Measurements from ENCODE around the gene SCYGR1. TPM values are rescaled to one million over a fixed set of nuclear protein-coding genes. Genes with fewer than 3 reads are reported as not detected.
"Not testable (repeated sequence)": the region's sequence is repeated elsewhere in the genome, so short reads cannot be mapped to it uniquely, and the experiment has no call there.

SCYGR1 gene
- total RNA-seq, 1 experiment from 2014 or later, result not detected

- BruUV-seq (replicated peaks), result no TSS peak
- Histone ChIP-seq H3K27me3 (ENCODE audit: control insufficient read depth, insufficient read depth, low read length) (peaks cover 8% of the 10 kb centered on the region; the same call in 1 of the 2 replicates), H3K4me3 (ENCODE audit: low read depth in 2 of 2, low read length in 2 of 2) (no peak overlapping the region), H3K4me1 (ENCODE audit: control insufficient read depth, insufficient read depth, low read length) (peaks cover 1% of the 10 kb centered on the region; the same call in 1 of the 2 replicates), H3K36me3 (ENCODE audit: control insufficient read depth, insufficient read depth, low read length) (no peaks in the 10 kb centered on the region), H3K27ac (ENCODE audit: low read length) (no peak overlapping the region), H3K9me3 (ENCODE audit: control insufficient read depth, insufficient read depth, low read depth, low read length) (no peaks in the 10 kb centered on the region)
- ChIA-PET CTCF (no interaction called here), POLR2A (no interaction called here)
- in situ Hi-C loops (cut with HindIII; ENCODE audit: low pct_unique_long_range_greater_than_20kb, low sequenced_read_pairs) (no loop called here), intact Hi-C loops (cut with micrococcal nuclease; ENCODE audit: unreplicated experiment) (loop anchor here (10.0 kb wide), 1 partner anchor 249 kb away; no protein-coding TSS in a partner anchor)
- TF ChIP-seq TCF7L2 (IDR thresholded peaks at IDR 0.05; ENCODE audit: low read depth, low read length) (no peak), POLR2AphosphoS5 (IDR thresholded peaks at IDR 0.05; ENCODE audit: low read depth, low read length) (no peak), SIN3A (IDR thresholded peaks at IDR 0.05; ENCODE audit: borderline replicate concordance, insufficient read depth, low read depth, low read length) (no peak)
- TF ChIP-seq, protein P1, sequence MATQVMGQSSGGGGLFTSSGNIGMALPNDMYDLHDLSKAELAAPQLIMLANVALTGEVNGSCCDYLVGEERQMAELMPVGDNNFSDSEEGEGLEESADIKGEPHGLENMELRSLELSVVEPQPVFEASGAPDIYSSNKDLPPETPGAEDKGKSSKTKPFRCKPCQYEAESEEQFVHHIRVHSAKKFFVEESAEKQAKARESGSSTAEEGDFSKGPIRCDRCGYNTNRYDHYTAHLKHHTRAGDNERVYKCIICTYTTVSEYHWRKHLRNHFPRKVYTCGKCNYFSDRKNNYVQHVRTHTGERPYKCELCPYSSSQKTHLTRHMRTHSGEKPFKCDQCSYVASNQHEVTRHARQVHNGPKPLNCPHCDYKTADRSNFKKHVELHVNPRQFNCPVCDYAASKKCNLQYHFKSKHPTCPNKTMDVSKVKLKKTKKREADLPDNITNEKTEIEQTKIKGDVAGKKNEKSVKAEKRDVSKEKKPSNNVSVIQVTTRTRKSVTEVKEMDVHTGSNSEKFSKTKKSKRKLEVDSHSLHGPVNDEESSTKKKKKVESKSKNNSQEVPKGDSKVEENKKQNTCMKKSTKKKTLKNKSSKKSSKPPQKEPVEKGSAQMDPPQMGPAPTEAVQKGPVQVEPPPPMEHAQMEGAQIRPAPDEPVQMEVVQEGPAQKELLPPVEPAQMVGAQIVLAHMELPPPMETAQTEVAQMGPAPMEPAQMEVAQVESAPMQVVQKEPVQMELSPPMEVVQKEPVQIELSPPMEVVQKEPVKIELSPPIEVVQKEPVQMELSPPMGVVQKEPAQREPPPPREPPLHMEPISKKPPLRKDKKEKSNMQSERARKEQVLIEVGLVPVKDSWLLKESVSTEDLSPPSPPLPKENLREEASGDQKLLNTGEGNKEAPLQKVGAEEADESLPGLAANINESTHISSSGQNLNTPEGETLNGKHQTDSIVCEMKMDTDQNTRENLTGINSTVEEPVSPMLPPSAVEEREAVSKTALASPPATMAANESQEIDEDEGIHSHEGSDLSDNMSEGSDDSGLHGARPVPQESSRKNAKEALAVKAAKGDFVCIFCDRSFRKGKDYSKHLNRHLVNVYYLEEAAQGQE (IDR thresholded peaks at IDR 0.05; ENCODE audit: insufficient read depth in 1 of 2, low read depth in 2 of 2, low read length in 1 of 2), result no peak
- TF ChIP-seq, protein P2, sequence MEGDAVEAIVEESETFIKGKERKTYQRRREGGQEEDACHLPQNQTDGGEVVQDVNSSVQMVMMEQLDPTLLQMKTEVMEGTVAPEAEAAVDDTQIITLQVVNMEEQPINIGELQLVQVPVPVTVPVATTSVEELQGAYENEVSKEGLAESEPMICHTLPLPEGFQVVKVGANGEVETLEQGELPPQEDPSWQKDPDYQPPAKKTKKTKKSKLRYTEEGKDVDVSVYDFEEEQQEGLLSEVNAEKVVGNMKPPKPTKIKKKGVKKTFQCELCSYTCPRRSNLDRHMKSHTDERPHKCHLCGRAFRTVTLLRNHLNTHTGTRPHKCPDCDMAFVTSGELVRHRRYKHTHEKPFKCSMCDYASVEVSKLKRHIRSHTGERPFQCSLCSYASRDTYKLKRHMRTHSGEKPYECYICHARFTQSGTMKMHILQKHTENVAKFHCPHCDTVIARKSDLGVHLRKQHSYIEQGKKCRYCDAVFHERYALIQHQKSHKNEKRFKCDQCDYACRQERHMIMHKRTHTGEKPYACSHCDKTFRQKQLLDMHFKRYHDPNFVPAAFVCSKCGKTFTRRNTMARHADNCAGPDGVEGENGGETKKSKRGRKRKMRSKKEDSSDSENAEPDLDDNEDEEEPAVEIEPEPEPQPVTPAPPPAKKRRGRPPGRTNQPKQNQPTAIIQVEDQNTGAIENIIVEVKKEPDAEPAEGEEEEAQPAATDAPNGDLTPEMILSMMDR (IDR thresholded peaks at IDR 0.05), result no peak
- no peak for ATAC-seq
- no peak for DNase-seq (ENCODE audit: low read depth, low spot score)
Measured at GRCh38 chr2:227383686-227384085, 4.1 kb downstream of the SCYGR1 start.

DNA sequence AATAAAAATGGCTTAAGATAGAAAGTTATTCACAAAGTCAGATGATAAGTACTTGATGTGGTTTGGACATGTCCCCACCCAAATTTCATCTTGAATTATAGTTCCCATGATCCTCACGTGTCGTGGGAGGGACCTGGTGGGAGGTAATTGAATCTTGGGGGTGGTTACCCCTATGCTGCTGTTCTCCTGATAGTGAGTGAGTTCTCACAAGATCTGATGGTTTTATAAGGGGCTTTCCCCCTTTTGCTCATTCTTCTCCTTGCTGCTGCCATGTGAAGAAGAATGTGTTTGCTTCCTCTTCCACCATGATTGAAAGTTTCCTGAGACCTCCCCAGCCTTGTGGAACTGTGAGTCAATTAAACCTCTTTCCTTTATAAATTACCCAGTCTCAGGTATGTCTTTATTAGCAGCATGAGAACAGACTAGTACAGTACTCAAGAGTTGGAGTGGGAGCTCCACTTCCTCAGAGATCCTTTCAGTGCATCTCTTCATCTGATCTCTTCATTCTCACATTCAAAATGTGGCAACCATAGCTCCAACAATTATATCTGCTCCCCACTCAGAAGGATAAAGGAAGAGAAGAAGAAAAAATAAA lies 5.4 kb downstream of the SCYGR1 start:
- H3K27ac ChIP-seq (ENCODE audit: low read length); POLR2A ChIA-PET; H3K9me3 ChIP-seq (ENCODE audit: control insufficient read depth, insufficient read depth, low read depth, low read length); H3K27me3 ChIP-seq (ENCODE audit: control insufficient read depth, insufficient read depth, low read length); BruUV-seq (replicated peaks); H3K4me1 ChIP-seq (ENCODE audit: control insufficient read depth, insufficient read depth, low read length); H3K36me3 ChIP-seq (ENCODE audit: control insufficient read depth, insufficient read depth, low read length); DNase-seq (ENCODE audit: low read depth, low spot score); CTCF ChIA-PET; ATAC-seq; in situ Hi-C loops (cut with HindIII; ENCODE audit: low pct_unique_long_range_greater_than_20kb, low sequenced_read_pairs); H3K4me3 ChIP-seq (ENCODE audit: low read depth in 2 of 2, low read length in 2 of 2): not testable (repeated sequence)
- intact Hi-C loops (cut with micrococcal nuclease; ENCODE audit: unreplicated experiment), result loop anchor here (10.0 kb wide), 1 partner anchor 248 kb away; no protein-coding TSS in a partner anchor

- intact Hi-C loops (cut with micrococcal nuclease; ENCODE audit: unreplicated experiment), result no loop called here
- TF ChIP-seq TCF7L2 (IDR thresholded peaks at IDR 0.05; ENCODE audit: low read depth, low read length), result no peak
- TF ChIP-seq, protein P2 (IDR thresholded peaks at IDR 0.05), result no peak
- TF ChIP-seq POLR2AphosphoS5 (IDR thresholded peaks at IDR 0.05; ENCODE audit: low read depth, low read length), result no peak
- no peak for TF ChIP-seq SIN3A (IDR thresholded peaks at IDR 0.05; ENCODE audit: borderline replicate concordance, insufficient read depth, low read depth, low read length)
- TF ChIP-seq, protein P1 (IDR thresholded peaks at IDR 0.05; ENCODE audit: insufficient read depth in 1 of 2, low read depth in 2 of 2, low read length in 1 of 2), result no peak
- Histone ChIP-seq H3K9me3 (ENCODE audit: control insufficient read depth, insufficient read depth, low read depth, low read length) (no peaks in the 10 kb centered on the region), H3K4me3 (ENCODE audit: low read depth in 2 of 2, low read length in 2 of 2) (no peak within 1 kb of the TSS), H3K36me3 (ENCODE audit: control insufficient read depth, insufficient read depth, low read length) (no peaks in the 10 kb centered on the region), H3K27ac (ENCODE audit: low read length) (no peak within 1 kb of the TSS), H3K27me3 (ENCODE audit: control insufficient read depth, insufficient read depth, low read length) (peaks cover 8% of the 10 kb centered on the region; the same call in 1 of the 2 replicates), H3K4me1 (ENCODE audit: control insufficient read depth, insufficient read depth, low read length) (no peaks in the 10 kb centered on the region)
- CTCF ChIA-PET, result interaction anchor here (0.7 kb wide), 1 partner anchor 94 kb away, joined by 3 read pairs; no protein-coding TSS in a partner anchor
- no TSS peak for BruUV-seq (replicated peaks)
- POLR2A ChIA-PET, result interaction anchor here (0.6 to 0.7 kb wide), 2 partner anchors 19 to 924 kb away, joined by 3 to 5 read pairs; no protein-coding TSS in a partner anchor
- ATAC-seq, result no peak
- no peak for DNase-seq (ENCODE audit: low read depth, low spot score)
- in situ Hi-C loops (cut with HindIII; ENCODE audit: low pct_unique_long_range_greater_than_20kb, low sequenced_read_pairs), result no loop called here
Measured at GRCh38 chr2:227379095-227379494, 8.7 kb downstream of the SCYGR1 start, which contains the start of gene TM4SF20. Gene TM4SF20, minus strand, starts transcription at chr2:227379306. Its CDS starts 38 bp downstream, at chr2:227379268.
